Mucosa of rectum (tissue), 2 donors: Measurements from ENCODE around the gene ACAT2.
A peak's percentile ranks its signal among the peaks of the same experiment; 100 is the strongest.
"Not testable (repeated sequence)": the region's sequence is repeated elsewhere in the genome, so short reads cannot be mapped to it uniquely, and the experiment has no call there.

Experiments
- H3K27ac ChIP-seq, 2 donors: one replicate each; pipeline ENCODE4 v1.7.0; 2013; ENCODE audit warnings: inconsistent platforms in 2 of 2, low read depth in 2 of 2, low read length in 2 of 2
- H3K27me3 ChIP-seq, 2 donors: one replicate each; pipeline ENCODE4 v1.7.0; 2013; ENCODE audit warnings: low read length in 2 of 2; ENCODE audit not compliant: control insufficient read depth in 2 of 2, insufficient read depth in 2 of 2
- H3K36me3 ChIP-seq, 2 donors: one replicate each; pipeline ENCODE4 v1.7.0; 2013; ENCODE audit warnings: low read length in 2 of 2; ENCODE audit not compliant: control insufficient read depth in 2 of 2, insufficient read depth in 2 of 2
- H3K4me1 ChIP-seq, 2 donors: one replicate each; pipeline ENCODE4 v1.7.0; 2013; ENCODE audit warnings: low read length in 2 of 2, mild to moderate bottlenecking in 1 of 2; ENCODE audit not compliant: control insufficient read depth in 2 of 2, insufficient read depth in 2 of 2
- H3K4me3 ChIP-seq, 2 donors: one replicate each; pipeline ENCODE4 v1.7.0; 2013; ENCODE audit warnings: low read length in 2 of 2
- H3K9ac ChIP-seq, 2 donors: one replicate each; pipeline ENCODE4 v1.7.0; 2013; ENCODE audit warnings: low read length in 2 of 2, low read depth in 1 of 2, mild to moderate bottlenecking in 1 of 2
- H3K9me3 ChIP-seq, 2 donors: one replicate each; pipeline ENCODE4 v1.7.0; 2013; ENCODE audit warnings: low read length in 2 of 2; ENCODE audit not compliant: control insufficient read depth in 2 of 2
- donor health status: healthy.
- donor health status: Normal muscosa, but diverticular disease.

ACAT2 gene

GRCh38 chr6:159789377-159790148 lies 27.7 kb downstream of the ACAT2 start, which contains the start of gene TCP1:
Gene TCP1, minus strand, starts transcription at chr6:159789602. Its CDS starts 134 bp downstream, at chr6:159789468.
- H3K9me3 ChIP-seq = no peaks in the 10 kb centered on the region
- peak within 1 kb of the TSS; percentile 90 to 95 for H3K4me3 ChIP-seq
- H3K4me1 ChIP-seq = peaks cover 20 to 21% of the 10 kb centered on the region in 2 donors
- H3K27ac ChIP-seq = peak within 1 kb of the TSS; percentile 99
- H3K27me3 ChIP-seq = no peaks in the 10 kb centered on the region
- peaks cover 22 to 35% of the 10 kb centered on the region in 2 donors for H3K36me3 ChIP-seq
- H3K9ac ChIP-seq = peak within 1 kb of the TSS; percentile 95 to 99

GRCh38 chr6:159790149-159790955 lies 28.5 kb downstream of the ACAT2 start, which contains the start of gene MRPL18:
Gene MRPL18, plus strand, starts transcription at chr6:159790467. Its CDS starts 121 bp downstream, at chr6:159790588.
- no peaks in the 10 kb centered on the region for H3K27me3 ChIP-seq
- H3K4me3 ChIP-seq = peak within 1 kb of the TSS; percentile 90 to 95
- H3K9ac ChIP-seq = peak within 1 kb of the TSS; percentile 95 to 99
- H3K27ac ChIP-seq = peak within 1 kb of the TSS; percentile 99
- H3K36me3 ChIP-seq = peaks cover 14 to 27% of the 10 kb centered on the region in 2 donors
- H3K4me1 ChIP-seq = peaks cover 20 to 21% of the 10 kb centered on the region in 2 donors
- no peaks in the 10 kb centered on the region for H3K9me3 ChIP-seq

- peaks cover 9 to 24% of the 10 kb centered on the region in 2 donors for H3K36me3 ChIP-seq
Observed at GRCh38 chr6:159790956-159791598, 29.2 kb downstream of the ACAT2 start.

GRCh38 chr6:159794976-159795375 lies 33.1 kb downstream of the ACAT2 start:
- H3K36me3 ChIP-seq = peaks cover 26 to 42% of the 10 kb centered on the region in 2 donors
- not testable (repeated sequence) for H3K9me3 ChIP-seq, H3K9ac ChIP-seq, H3K27me3 ChIP-seq, H3K4me3 ChIP-seq, H3K27ac ChIP-seq
- peaks cover 9 to 14% of the 10 kb centered on the region in 2 donors for H3K4me1 ChIP-seq

More at GRCh38 chr6:159790956-159791598, 29.2 kb downstream of the ACAT2 start:
- Histone ChIP-seq H3K4me3 (peak overlapping the region; percentile 90 to 95), H3K27ac (peak overlapping the region; percentile 99), H3K4me1 (peaks cover 20 to 21% of the 10 kb centered on the region in 2 donors), H3K27me3 (no peaks in the 10 kb centered on the region), H3K9me3 (no peaks in the 10 kb centered on the region), H3K9ac (peak overlapping the region; percentile 95 to 99)

- H3K9ac ChIP-seq = no peak overlapping the region
Observed at GRCh38 chr6:159797554-159797953, 35.7 kb downstream of the ACAT2 start.

GRCh38 chr6:159800141-159800865 lies 38.5 kb downstream of the ACAT2 start, which contains the start of gene PNLDC1:
Gene PNLDC1, plus strand, starts transcription at chr6:159800276. Its CDS starts 32 bp downstream, at chr6:159800308.
- peaks cover 2 to 3% of the 10 kb centered on the region in 2 donors for H3K4me1 ChIP-seq
- H3K4me3 ChIP-seq = no peak within 1 kb of the TSS
- no peaks in the 10 kb centered on the region for H3K27me3 ChIP-seq
- H3K36me3 ChIP-seq = peaks cover 19 to 35% of the 10 kb centered on the region in 2 donors
- no peak within 1 kb of the TSS for H3K27ac ChIP-seq
- no peaks in the 10 kb centered on the region for H3K9me3 ChIP-seq
- no peak within 1 kb of the TSS for H3K9ac ChIP-seq

More at GRCh38 chr6:159797554-159797953, 35.7 kb downstream of the ACAT2 start:
- H3K4me3 ChIP-seq = no peak overlapping the region
- peaks cover 1 to 2% of the 10 kb centered on the region in 2 donors for H3K4me1 ChIP-seq
- no peak overlapping the region for H3K27ac ChIP-seq
- no peaks in the 10 kb centered on the region for H3K27me3 ChIP-seq
- no peaks in the 10 kb centered on the region for H3K9me3 ChIP-seq
- peaks cover 25 to 40% of the 10 kb centered on the region in 2 donors for H3K36me3 ChIP-seq

- Histone ChIP-seq H3K9ac (no peak overlapping the region), H3K9me3 (no peaks in the 10 kb centered on the region), H3K4me3 (no peak overlapping the region), H3K36me3 (peaks cover 16 to 25% of the 10 kb centered on the region in 2 donors), H3K27ac (no peak overlapping the region), H3K4me1 (peaks cover 2 to 4% of the 10 kb centered on the region in 2 donors), H3K27me3 (no peaks in the 10 kb centered on the region)
Observed at GRCh38 chr6:159801935-159802334, 40.1 kb downstream of the ACAT2 start.

- H3K4me3 ChIP-seq = no peak overlapping the region
- H3K27me3 ChIP-seq = no peaks in the 10 kb centered on the region
- H3K27ac ChIP-seq = no peak overlapping the region
Observed at GRCh38 chr6:159804504-159804903, 42.7 kb downstream of the ACAT2 start.

GRCh38 chr6:159805440-159806020 lies 43.7 kb downstream of the ACAT2 start:
- no peaks in the 10 kb centered on the region for H3K9me3 ChIP-seq
- H3K4me3 ChIP-seq = no peak overlapping the region
- no peak overlapping the region for H3K9ac ChIP-seq
- H3K27ac ChIP-seq = no peak overlapping the region
- H3K27me3 ChIP-seq = no peaks in the 10 kb centered on the region
- H3K36me3 ChIP-seq = no peaks in the 10 kb centered on the region
- H3K4me1 ChIP-seq = peaks cover 2 to 8% of the 10 kb centered on the region in 2 donors

More at GRCh38 chr6:159804504-159804903, 42.7 kb downstream of the ACAT2 start:
- Histone ChIP-seq H3K4me1 (peaks cover 2 to 8% of the 10 kb centered on the region in 2 donors), H3K36me3 (peaks cover 0 to 3% of the 10 kb centered on the region in 2 donors), H3K9ac (no peak overlapping the region), H3K9me3 (no peaks in the 10 kb centered on the region)
